ENCODE data around the gene RPS15.

DNA sequence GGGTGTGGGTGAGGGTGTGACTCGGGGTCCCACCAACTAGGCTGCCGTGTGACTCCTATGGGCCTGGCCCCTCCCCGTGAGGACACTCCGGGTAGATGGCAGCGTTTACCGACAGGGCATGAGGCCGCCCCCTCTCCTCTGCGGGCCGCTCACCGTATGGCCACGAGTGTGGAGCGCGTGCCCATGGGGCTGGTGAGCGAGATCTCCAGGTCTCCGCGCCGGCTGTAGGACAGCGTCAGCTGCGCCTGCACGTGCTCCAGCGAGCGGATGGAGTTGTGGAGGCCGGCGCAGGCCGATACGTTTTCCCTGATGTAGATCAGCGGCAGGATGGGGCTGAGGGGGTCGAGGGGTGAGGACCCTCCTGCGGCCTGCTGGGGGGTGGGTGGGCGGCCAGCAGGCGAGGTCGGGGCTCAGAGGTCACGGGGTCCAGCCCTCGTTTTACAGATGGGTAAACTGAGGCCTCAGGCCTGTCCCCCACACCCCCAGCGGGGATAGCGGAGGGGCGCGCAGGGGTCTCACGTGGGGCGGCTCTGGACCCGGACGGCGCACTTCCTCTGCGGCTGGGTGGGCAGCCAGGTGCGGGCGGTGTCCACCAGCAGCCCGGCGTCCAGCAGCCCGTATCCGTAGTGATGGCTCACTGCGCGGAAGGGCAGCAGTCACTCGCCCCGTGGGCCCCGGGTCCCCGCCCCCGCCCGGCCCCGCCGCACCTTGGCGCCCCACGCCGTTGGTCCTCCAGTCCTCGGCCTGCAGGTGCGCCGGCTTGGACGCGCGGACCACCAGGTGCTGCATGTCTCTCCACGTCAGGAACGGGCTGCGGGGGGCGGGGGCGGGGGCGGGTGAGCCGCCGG, 45.2 kb downstream of the RPS15 start:
- TF ChIP-seq, protein P1, sequence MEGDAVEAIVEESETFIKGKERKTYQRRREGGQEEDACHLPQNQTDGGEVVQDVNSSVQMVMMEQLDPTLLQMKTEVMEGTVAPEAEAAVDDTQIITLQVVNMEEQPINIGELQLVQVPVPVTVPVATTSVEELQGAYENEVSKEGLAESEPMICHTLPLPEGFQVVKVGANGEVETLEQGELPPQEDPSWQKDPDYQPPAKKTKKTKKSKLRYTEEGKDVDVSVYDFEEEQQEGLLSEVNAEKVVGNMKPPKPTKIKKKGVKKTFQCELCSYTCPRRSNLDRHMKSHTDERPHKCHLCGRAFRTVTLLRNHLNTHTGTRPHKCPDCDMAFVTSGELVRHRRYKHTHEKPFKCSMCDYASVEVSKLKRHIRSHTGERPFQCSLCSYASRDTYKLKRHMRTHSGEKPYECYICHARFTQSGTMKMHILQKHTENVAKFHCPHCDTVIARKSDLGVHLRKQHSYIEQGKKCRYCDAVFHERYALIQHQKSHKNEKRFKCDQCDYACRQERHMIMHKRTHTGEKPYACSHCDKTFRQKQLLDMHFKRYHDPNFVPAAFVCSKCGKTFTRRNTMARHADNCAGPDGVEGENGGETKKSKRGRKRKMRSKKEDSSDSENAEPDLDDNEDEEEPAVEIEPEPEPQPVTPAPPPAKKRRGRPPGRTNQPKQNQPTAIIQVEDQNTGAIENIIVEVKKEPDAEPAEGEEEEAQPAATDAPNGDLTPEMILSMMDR (IDR thresholded peaks at IDR 0.05 in 2 of 3, conservative IDR thresholded peaks at IDR 0.05 in 1 of 3; ENCODE audit: borderline replicate concordance in 1 of 3, insufficient read depth in 1 of 3, low read depth in 2 of 3, low read length in 2 of 3) = no peak
- TF ChIP-seq YY1 (IDR thresholded peaks at IDR 0.05; ENCODE audit: extremely low read depth, insufficient replicate concordance, low read depth, low read length) (no peak), EZH2phosphoT487 (IDR thresholded peaks at IDR 0.05; ENCODE audit: borderline replicate concordance) (no peak), JUND (IDR thresholded peaks at IDR 0.05) (no peak), POLR2A (IDR thresholded peaks at IDR 0.05; ENCODE audit: borderline replicate concordance, extremely low read depth, insufficient read depth, insufficient read length) (no peak), ATF3 (IDR thresholded peaks at IDR 0.05) (no peak), EZH2 (IDR thresholded peaks at IDR 0.05) (no peak), TCF7L2 (IDR thresholded peaks at IDR 0.05; ENCODE audit: borderline replicate concordance, extremely low read depth, insufficient read depth, insufficient read length) (no peak), SP1 (IDR thresholded peaks at IDR 0.05; ENCODE audit: low read depth) (no peak), FOSL1 (IDR thresholded peaks at IDR 0.05; ENCODE audit: low read depth) (no peak), POLR2AphosphoS5 (IDR thresholded peaks at IDR 0.05; ENCODE audit: low read depth, low read length) (no peak), SRF (IDR thresholded peaks at IDR 0.05; ENCODE audit: low read depth) (no peak)
- TF ChIP-seq, protein P2, sequence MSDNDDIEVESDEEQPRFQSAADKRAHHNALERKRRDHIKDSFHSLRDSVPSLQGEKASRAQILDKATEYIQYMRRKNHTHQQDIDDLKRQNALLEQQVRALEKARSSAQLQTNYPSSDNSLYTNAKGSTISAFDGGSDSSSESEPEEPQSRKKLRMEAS (IDR thresholded peaks at IDR 0.05) = no peak
